HCT116 (cell line): ENCODE data around the gene ADARB1. TPM values are rescaled to one million over a fixed set of nuclear protein-coding genes. Genes with fewer than 3 reads are reported as not detected.

ENCODE experiments used
- ATAC-seq: fragments of 200-7000 bp; cut with Tn5 transposase; 2 replicates; pipeline ENCODE4 v1.9.1; 2020; ENCODE audit warnings: mild to moderate bottlenecking, moderate library complexity
- BruUV-seq: library from RNA; stranded (reverse); fragments of 400-500 nt; replicated peaks from 2 replicates; lab custom pipeline; 2021; lab: Mats Ljungman, UMichigan
- CTCF ChIA-PET: fragments of 300-600 bp; sonication (Branson Sonifier 250); formaldehyde crosslinking; loops from one replicate; lab custom pipeline; 2021; ENCODE audit warnings: antibody characterized with exemption; lab: Charles Lee
- POLR2A ChIA-PET: fragments of 300-600, 350-600 bp; sonication (Branson Sonifier 250); formaldehyde crosslinking; loops from one replicate; lab custom pipeline; 2021; ENCODE audit warnings: antibody characterized with exemption; lab: Charles Lee
- RAD21 ChIA-PET, 2 experiments: fragments of 300-600 bp; sonication (Branson Sonifier 250); formaldehyde crosslinking; loops; one replicate each; lab custom pipeline; 2023; ENCODE audit warnings: low total read pairs in 2 of 2; ENCODE audit not compliant: uncharacterized antibody in 2 of 2, unreplicated experiment in 2 of 2, low non-redundant PET in 1 of 2; lab: Charles Lee
- DNase-seq: peaks from one replicate; pipeline ENCODE4 v3.0.0-alpha.2; 2010; ENCODE audit warnings: low read depth, low spot score
- H2AFZ ChIP-seq: fragments of 200-600 bp; shearing (Covaris generic), sonication (generic); 2 replicates; pipeline ENCODE4 v1.6.1; 2017; ENCODE audit warnings: low read depth, mixed run types, mixed read lengths, antibody characterized with exemption, low read length; ENCODE audit not compliant: poor library complexity, severe bottlenecking
- H3K27ac ChIP-seq: 2 replicates; pipeline ENCODE4 v1.5.1; 2012; ENCODE audit warnings: low read depth, low read length
- H3K27me3 ChIP-seq: fragments of 200-600 bp; sonication (generic); 2 replicates; pipeline ENCODE4 v1.6.1; 2016; ENCODE audit warnings: mixed run types, low read length, mixed read lengths; ENCODE audit not compliant: insufficient read depth
- H3K36me3 ChIP-seq, 2 experiments: fragments of 200-500 bp in 1 of 2; fragments of 200-600 bp in 1 of 2; sonication (Bioruptor generic) in 1 of 2; sonication (generic) in 1 of 2; 2 replicates each; pipeline versions ENCODE4 v1.5.1 to v1.6.1; 2014 to 2016; ENCODE audit warnings: low read length in 2 of 2, inconsistent platforms in 1 of 2, mixed read lengths in 1 of 2, mixed run types in 1 of 2; ENCODE audit not compliant: insufficient read depth in 2 of 2, control insufficient read depth in 1 of 2
- H3K4me1 ChIP-seq, 2 experiments: fragments of 200-600 bp in 1 of 2; sonication (generic) in 1 of 2; 2 replicates each; pipeline versions ENCODE4 v1.5.1 to v1.6.1; 2012 to 2017; ENCODE audit warnings: low read length in 2 of 2, inconsistent platforms in 1 of 2, mild to moderate bottlenecking in 1 of 2, mixed read lengths in 1 of 2, mixed run types in 1 of 2, moderate library complexity in 1 of 2; ENCODE audit not compliant: insufficient read depth in 2 of 2, control insufficient read depth in 1 of 2
- H3K4me2 ChIP-seq: fragments of 200-600 bp; sonication (generic); 2 replicates; pipeline ENCODE4 v1.6.1; 2017; ENCODE audit warnings: mixed run types, low read length, mixed read lengths
- H3K4me3 ChIP-seq, 2 experiments: fragments of 200-600 bp in 1 of 2; sonication (generic) in 1 of 2; replicated peaks in 1 of 2; 2 replicates each; pipeline ENCODE4 v1.5.1; 2011 to 2016; ENCODE audit warnings: low read length in 2 of 2, control low read depth in 1 of 2, low read depth in 1 of 2, mild to moderate bottlenecking in 1 of 2, mixed read lengths in 1 of 2, mixed run types in 1 of 2
- H3K79me2 ChIP-seq: fragments of 200-600 bp; sonication (generic); 2 replicates; pipeline ENCODE4 v1.6.1; 2017; ENCODE audit warnings: mild to moderate bottlenecking, mixed run types, low read length, moderate library complexity, mixed read lengths; ENCODE audit not compliant: insufficient read depth
- H3K9ac ChIP-seq: fragments of 200-600 bp; sonication (generic); 2 replicates; pipeline ENCODE4 v1.6.1; 2016; ENCODE audit warnings: low read length, mixed read lengths
- H3K9me2 ChIP-seq: fragments of 200-600 bp; sonication (generic), shearing (Covaris generic); 2 replicates; pipeline ENCODE4 v1.6.1; 2017; ENCODE audit warnings: mixed run types, mild to moderate bottlenecking, moderate library complexity; ENCODE audit not compliant: insufficient read depth
- H3K9me3 ChIP-seq, 2 experiments: fragments of 200-500 bp in 1 of 2; fragments of 200-600 bp in 1 of 2; sonication (Bioruptor generic) in 1 of 2; sonication (generic) in 1 of 2; 2 replicates each; pipeline ENCODE4 v1.6.1; 2014 to 2017; ENCODE audit warnings: low read length in 2 of 2, mixed read lengths in 2 of 2, inconsistent platforms in 1 of 2, low read depth in 1 of 2, mild to moderate bottlenecking in 1 of 2, mixed run types in 1 of 2, moderate library complexity in 1 of 2; ENCODE audit not compliant: control insufficient read depth in 1 of 2, insufficient read depth in 1 of 2
- H4K20me1 ChIP-seq: fragments of 200-600 bp; sonication (generic), shearing (Covaris generic); 2 replicates; pipeline ENCODE4 v1.6.1; 2017; ENCODE audit warnings: mixed run types, mild to moderate bottlenecking, moderate library complexity; ENCODE audit not compliant: insufficient read depth
- ATF3 ChIP-seq: IDR thresholded peaks from 2 replicates; pipeline ENCODE4 v1.6.1; 2012
- CBX3 ChIP-seq: IDR thresholded peaks from 2 replicates; pipeline ENCODE4 v1.6.1; 2012; ENCODE audit warnings: low read depth
- CEBPB ChIP-seq: IDR thresholded peaks from 2 replicates; pipeline ENCODE4 v1.6.1; 2012; ENCODE audit warnings: low read depth
- EGR1 ChIP-seq: IDR thresholded peaks from 2 replicates; pipeline ENCODE4 v1.6.1; 2012; ENCODE audit warnings: low read depth
- ELF1 ChIP-seq: IDR thresholded peaks from 2 replicates; pipeline ENCODE4 v1.6.1; 2012; ENCODE audit warnings: low read depth, borderline replicate concordance
- EZH2 ChIP-seq: fragments of 200-600 bp; sonication (generic); IDR thresholded peaks from 2 replicates; pipeline ENCODE4 v1.6.1; 2017; ENCODE audit warnings: antibody characterized with exemption, mixed run types
- EZH2phosphoT487 ChIP-seq: fragments of 200-600 bp; IDR thresholded peaks from 2 replicates; pipeline ENCODE4 v1.6.1; 2018; ENCODE audit warnings: antibody characterized with exemption, borderline replicate concordance
- FOSL1 ChIP-seq: IDR thresholded peaks from 2 replicates; pipeline ENCODE4 v1.6.1; 2012; ENCODE audit warnings: low read depth
- JUND ChIP-seq: IDR thresholded peaks from 2 replicates; pipeline ENCODE4 v1.6.1; 2012
- POLR2A ChIP-seq: IDR thresholded peaks from 2 replicates; pipeline ENCODE4 v1.7.0; 2011; ENCODE audit warnings: borderline replicate concordance; ENCODE audit not compliant: insufficient read depth, insufficient read length; ENCODE audit errors: extremely low read depth
- POLR2AphosphoS5 ChIP-seq: IDR thresholded peaks from 2 replicates; pipeline ENCODE4 v1.6.1; 2011; ENCODE audit warnings: mild to moderate bottlenecking, low read depth, low read length, moderate library complexity
- REST ChIP-seq: IDR thresholded peaks from 2 replicates; pipeline ENCODE4 v1.6.1; 2012; ENCODE audit warnings: low read depth
- SIN3A ChIP-seq: IDR thresholded peaks from 2 replicates; pipeline ENCODE4 v1.6.1; 2012; ENCODE audit warnings: low read depth
- SP1 ChIP-seq: IDR thresholded peaks from 2 replicates; pipeline ENCODE4 v1.6.1; 2012; ENCODE audit warnings: low read depth
- SRF ChIP-seq: IDR thresholded peaks from 2 replicates; pipeline ENCODE4 v1.6.1; 2012; ENCODE audit warnings: low read depth
- TCF7L2 ChIP-seq: IDR thresholded peaks from 2 replicates; pipeline ENCODE4 v1.7.0; 2011; ENCODE audit warnings: borderline replicate concordance, inconsistent platforms; ENCODE audit not compliant: insufficient read depth, insufficient read length; ENCODE audit errors: extremely low read depth
- ZBTB33 ChIP-seq: IDR thresholded peaks from 2 replicates; pipeline ENCODE4 v1.6.1; 2011; ENCODE audit warnings: mild to moderate bottlenecking, low read length, moderate library complexity; ENCODE audit not compliant: insufficient replicate concordance; ENCODE audit errors: extremely low read depth
- ZFX ChIP-seq: fragments of 450-650 bp; IDR thresholded peaks from 2 replicates; pipeline ENCODE4 v1.6.1; 2017
- ZNF274 ChIP-seq: fragments of 200-500 bp; sonication (Bioruptor generic); IDR thresholded peaks from 2 replicates; pipeline ENCODE4 v1.6.1; 2014; ENCODE audit warnings: mild to moderate bottlenecking, low read depth, low read length, inconsistent platforms
- intact Hi-C: fragments of 100-400 bp; cut with micrococcal nuclease; formaldehyde crosslinking; loops from 2 replicates; pipeline ENCODE4 v1.10.0; 2022
- total RNA-seq: library from RNA; stranded (reverse); gene quantifications from one replicate; pipeline ENCODE4 v1.2.1, GENCODE V29; 2021; ENCODE audit not compliant: unreplicated experiment
- TF ChIP-seq, protein P1 (sequence below), 3 experiments: fragments of 200-600 bp in 1 of 3; sonication (generic) in 1 of 3; IDR thresholded peaks in 2 of 3; conservative IDR thresholded peaks in 1 of 3; 2 replicates each; pipeline ENCODE4 v1.5.1; 2012 to 2017; ENCODE audit warnings: low read depth in 2 of 3, low read length in 2 of 3, antibody characterized with exemption in 1 of 3, borderline replicate concordance in 1 of 3, control low read depth in 1 of 3, mild to moderate bottlenecking in 1 of 3, mixed read lengths in 1 of 3, mixed run types in 1 of 3, moderate library complexity in 1 of 3; ENCODE audit not compliant: insufficient read depth in 1 of 3

The ADARB1 gene
- total RNA-seq, 1 experiment from 2014 or later = 13.5 TPM

DNA sequence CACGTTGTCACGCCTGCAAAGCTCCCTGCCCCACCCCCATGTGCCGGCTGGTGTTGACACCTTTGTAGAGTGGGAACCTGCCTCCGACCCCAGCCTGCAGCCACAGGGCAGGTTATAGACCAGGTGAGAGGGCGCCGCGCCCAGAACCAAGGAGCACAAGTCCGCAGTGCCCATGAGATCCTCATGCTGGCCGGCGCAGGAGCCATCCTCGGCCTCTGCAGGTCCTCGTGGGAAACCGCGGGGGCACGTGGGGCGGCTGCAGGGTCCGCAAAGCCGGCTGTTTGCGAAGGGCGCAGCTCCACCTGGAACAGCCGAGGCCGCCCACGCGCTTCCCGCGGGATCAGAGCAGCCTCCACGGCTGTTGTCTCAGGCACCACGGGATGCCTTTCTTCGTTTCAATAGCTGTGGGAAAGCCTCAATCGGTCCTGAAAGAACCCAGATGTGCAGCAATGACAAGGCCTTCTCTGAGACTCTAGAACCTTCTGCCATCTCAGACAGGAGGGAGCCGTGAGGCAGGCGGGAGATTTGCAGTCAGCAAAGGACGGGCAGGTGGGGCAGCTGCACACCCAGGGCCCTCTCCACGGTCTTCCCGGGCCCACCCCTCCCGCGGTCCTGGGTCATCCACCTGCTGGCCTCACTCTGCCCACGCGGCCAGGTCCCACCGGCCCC is 183.4 kb downstream of the ADARB1 start:
- CTCF ChIA-PET = no interaction called here
- no TSS peak for BruUV-seq

More for the DNA sequence above, 183.4 kb downstream of the ADARB1 start:
- Histone ChIP-seq H3K27me3 (no peaks in the 10 kb centered on the region), H4K20me1 (no peaks in the 10 kb centered on the region), H3K79me2 (no peaks in the 10 kb centered on the region), H3K4me1 (peaks cover 4 to 16% of the 10 kb centered on the region in 2 experiments; a peak in 2 of 4 replicates), H3K9me2 (no peaks in the 10 kb centered on the region), H3K36me3 (no peaks in the 10 kb centered on the region), H3K27ac (no peak overlapping the region; the same call in 1 of the 2 replicates), H2AFZ (no peak overlapping the region), H3K9ac (no peak overlapping the region), H3K4me2 (no peak overlapping the region), H3K4me3 (no peak overlapping the region), H3K9me3 (no peaks in the 10 kb centered on the region)
- DNase-seq = no peak
- ATAC-seq = no peak
- RAD21 ChIA-PET = no interaction called here
- POLR2A ChIA-PET = no interaction called here
- intact Hi-C loops = no loop called here
- TF ChIP-seq SP1 (no peak), EGR1 (no peak), SRF (no peak), ZBTB33 (no peak), SIN3A (no peak), POLR2A (no peak), ZNF274 (no peak), ZFX (no peak), EZH2phosphoT487 (no peak), ATF3 (no peak), JUND (no peak), REST (no peak), EZH2 (no peak), ELF1 (no peak), CEBPB (no peak), CBX3 (no peak), FOSL1 (no peak), POLR2AphosphoS5 (no peak), TCF7L2 (no peak)
- TF ChIP-seq, protein P1, sequence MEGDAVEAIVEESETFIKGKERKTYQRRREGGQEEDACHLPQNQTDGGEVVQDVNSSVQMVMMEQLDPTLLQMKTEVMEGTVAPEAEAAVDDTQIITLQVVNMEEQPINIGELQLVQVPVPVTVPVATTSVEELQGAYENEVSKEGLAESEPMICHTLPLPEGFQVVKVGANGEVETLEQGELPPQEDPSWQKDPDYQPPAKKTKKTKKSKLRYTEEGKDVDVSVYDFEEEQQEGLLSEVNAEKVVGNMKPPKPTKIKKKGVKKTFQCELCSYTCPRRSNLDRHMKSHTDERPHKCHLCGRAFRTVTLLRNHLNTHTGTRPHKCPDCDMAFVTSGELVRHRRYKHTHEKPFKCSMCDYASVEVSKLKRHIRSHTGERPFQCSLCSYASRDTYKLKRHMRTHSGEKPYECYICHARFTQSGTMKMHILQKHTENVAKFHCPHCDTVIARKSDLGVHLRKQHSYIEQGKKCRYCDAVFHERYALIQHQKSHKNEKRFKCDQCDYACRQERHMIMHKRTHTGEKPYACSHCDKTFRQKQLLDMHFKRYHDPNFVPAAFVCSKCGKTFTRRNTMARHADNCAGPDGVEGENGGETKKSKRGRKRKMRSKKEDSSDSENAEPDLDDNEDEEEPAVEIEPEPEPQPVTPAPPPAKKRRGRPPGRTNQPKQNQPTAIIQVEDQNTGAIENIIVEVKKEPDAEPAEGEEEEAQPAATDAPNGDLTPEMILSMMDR (IDR thresholded peaks at IDR 0.05 in 2 of 3, conservative IDR thresholded peaks at IDR 0.05 in 1 of 3; ENCODE audit: borderline replicate concordance in 1 of 3, insufficient read depth in 1 of 3, low read depth in 2 of 3, low read length in 2 of 3) = no peak
